Activated T-cell treated with anti-CD3 and anti-CD28 coated beads, Interleukin-2, amount 50 U/mL, for 24 hours (primary cell): ENCODE data around the gene C17orf67.

ENCODE experiments used
- DNase-seq: peaks from one replicate; pipeline ENCODE4 v3.0.0-alpha.2; 2020
- H3K27ac Mint-ChIP-seq: 2 replicates; pipeline ENCODE4 v1.8.0; 2020; ENCODE audit warnings: mild to moderate bottlenecking, mixed read lengths
- H3K27me3 Mint-ChIP-seq: 2 replicates; pipeline ENCODE4 v1.8.0; 2020; ENCODE audit warnings: mixed read lengths
- H3K36me3 Mint-ChIP-seq: 2 replicates; pipeline ENCODE4 v1.8.0; 2020; ENCODE audit warnings: low read depth, mixed read lengths
- H3K4me1 Mint-ChIP-seq: 2 replicates; pipeline ENCODE4 v1.8.0; 2020; ENCODE audit warnings: low read depth, mixed read lengths
- H3K4me3 Mint-ChIP-seq: 2 replicates; pipeline ENCODE4 v1.8.0; 2020; ENCODE audit warnings: mild to moderate bottlenecking, moderate library complexity, mixed read lengths
- H3K9me3 Mint-ChIP-seq: 2 replicates; pipeline ENCODE4 v1.8.0; 2020; ENCODE audit warnings: mixed read lengths

C17orf67 gene

GRCh38 chr17:56849131-56849530 is 15.4 kb upstream of the C17orf67 start:
- Mint-ChIP-seq H3K27ac (no peak overlapping the region), H3K36me3 (peaks cover 86% of the 10 kb centered on the region), H3K4me3 (no peak overlapping the region), H3K4me1 (peaks cover 2% of the 10 kb centered on the region), H3K9me3 (no peaks in the 10 kb centered on the region), H3K27me3 (no peaks in the 10 kb centered on the region)
- DNase-seq = no peak

DNA sequence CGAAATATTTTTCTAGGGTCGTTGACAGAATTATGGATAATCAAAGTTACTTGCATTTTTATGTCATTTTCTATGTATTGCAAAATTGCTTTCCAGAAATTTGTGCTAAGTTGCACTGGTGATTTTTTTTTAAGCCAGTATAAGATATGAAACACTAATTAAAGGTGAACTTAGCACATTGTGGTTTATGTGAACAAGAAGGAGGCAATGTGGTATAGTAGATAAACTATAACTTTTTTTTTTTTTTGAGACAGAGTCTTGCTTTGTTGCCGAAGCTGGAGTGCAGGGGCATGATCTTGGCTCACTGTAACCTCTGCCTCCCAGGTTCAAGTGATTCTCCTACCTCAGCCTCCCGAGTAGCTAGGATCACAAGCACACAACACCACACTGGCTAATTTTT is 13.4 kb upstream of the C17orf67 start:
- Mint-ChIP-seq H3K4me1 (peaks cover 2% of the 10 kb centered on the region), H3K27me3 (no peaks in the 10 kb centered on the region), H3K27ac (no peak overlapping the region), H3K36me3 (peaks cover 83% of the 10 kb centered on the region), H3K4me3 (no peak overlapping the region), H3K9me3 (no peaks in the 10 kb centered on the region)
- no peak for DNase-seq

GRCh38 chr17:56845934-56846333 is 12.2 kb upstream of the C17orf67 start:
- DNase-seq = no peak
- H3K27me3 Mint-ChIP-seq = no peaks in the 10 kb centered on the region

DNA sequence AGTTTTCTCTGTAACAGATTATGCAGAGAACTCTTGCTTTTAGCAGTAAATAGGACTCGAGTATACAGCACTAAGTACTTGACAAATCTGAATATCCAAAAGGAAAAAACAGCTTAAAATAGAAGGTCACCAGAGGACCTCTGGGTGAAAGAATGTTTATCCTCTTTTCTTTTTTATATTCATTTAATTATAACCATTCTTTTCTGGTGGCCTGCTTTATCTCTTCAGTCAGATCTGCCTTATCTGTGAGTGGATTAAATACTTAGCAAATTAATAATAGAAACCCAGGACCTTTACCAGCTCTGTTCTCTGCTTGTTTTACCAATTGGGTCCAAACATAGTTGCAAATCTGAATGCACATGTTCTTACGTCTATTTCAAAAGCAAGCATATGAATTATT is 8.9 kb upstream of the C17orf67 start:
- H3K9me3 Mint-ChIP-seq = no peaks in the 10 kb centered on the region
- no peaks in the 10 kb centered on the region for H3K27me3 Mint-ChIP-seq
- H3K4me1 Mint-ChIP-seq = peaks cover 22% of the 10 kb centered on the region
- DNase-seq = no peak
- H3K27ac Mint-ChIP-seq = no peak overlapping the region
- H3K4me3 Mint-ChIP-seq = no peak overlapping the region
- peaks cover 76% of the 10 kb centered on the region for H3K36me3 Mint-ChIP-seq

More at GRCh38 chr17:56845934-56846333, 12.2 kb upstream of the C17orf67 start:
- peaks cover 79% of the 10 kb centered on the region for H3K36me3 Mint-ChIP-seq
- no peaks in the 10 kb centered on the region for H3K9me3 Mint-ChIP-seq
- H3K4me1 Mint-ChIP-seq = peaks cover 2% of the 10 kb centered on the region
- no peak overlapping the region for H3K27ac Mint-ChIP-seq
- no peak overlapping the region for H3K4me3 Mint-ChIP-seq

DNA sequence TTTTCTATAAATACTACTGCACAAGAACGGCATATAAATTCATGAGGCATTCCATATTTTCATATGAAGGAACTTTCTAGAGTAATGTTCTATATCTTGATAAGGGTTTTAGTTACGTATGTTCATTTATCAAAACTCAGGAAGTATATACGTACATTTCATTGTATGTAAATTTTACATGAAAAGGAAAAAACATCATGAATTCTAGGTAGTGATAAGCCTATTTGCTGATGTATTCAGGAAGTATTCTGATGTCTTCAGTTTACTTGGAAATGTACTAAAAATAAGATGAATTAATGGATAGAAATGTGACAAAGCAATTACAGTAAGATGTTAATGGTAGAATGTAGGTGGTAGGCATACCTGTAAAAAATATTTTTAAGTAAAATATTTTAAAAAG is 5.0 kb upstream of the C17orf67 start:
- no peaks in the 10 kb centered on the region for H3K9me3 Mint-ChIP-seq

GRCh38 chr17:56835264-56835585 is 1.5 kb upstream of the C17orf67 start:
- Mint-ChIP-seq H3K27ac (peak overlapping the region; percentile 95), H3K27me3 (no peaks in the 10 kb centered on the region), H3K4me1 (peaks cover 67% of the 10 kb centered on the region), H3K36me3 (peaks cover 76% of the 10 kb centered on the region), H3K4me3 (peak overlapping the region; percentile 93), H3K9me3 (no peaks in the 10 kb centered on the region)
- no peak for DNase-seq

More for the DNA sequence above, 5.0 kb upstream of the C17orf67 start:
- Mint-ChIP-seq H3K27ac (peak overlapping the region; percentile 37), H3K4me1 (peaks cover 46% of the 10 kb centered on the region), H3K4me3 (peak overlapping the region; percentile 42), H3K36me3 (peaks cover 75% of the 10 kb centered on the region), H3K27me3 (no peaks in the 10 kb centered on the region)
- no peak for DNase-seq

- Mint-ChIP-seq H3K27ac (peak overlapping the region; percentile 95), H3K9me3 (no peaks in the 10 kb centered on the region), H3K4me3 (peak overlapping the region; percentile 93), H3K4me1 (peaks cover 67% of the 10 kb centered on the region), H3K27me3 (no peaks in the 10 kb centered on the region), H3K36me3 (peaks cover 79% of the 10 kb centered on the region)
- peak; percentile 81 for DNase-seq
Observed at GRCh38 chr17:56834380-56835263, 902 bp upstream of the C17orf67 start.

DNA sequence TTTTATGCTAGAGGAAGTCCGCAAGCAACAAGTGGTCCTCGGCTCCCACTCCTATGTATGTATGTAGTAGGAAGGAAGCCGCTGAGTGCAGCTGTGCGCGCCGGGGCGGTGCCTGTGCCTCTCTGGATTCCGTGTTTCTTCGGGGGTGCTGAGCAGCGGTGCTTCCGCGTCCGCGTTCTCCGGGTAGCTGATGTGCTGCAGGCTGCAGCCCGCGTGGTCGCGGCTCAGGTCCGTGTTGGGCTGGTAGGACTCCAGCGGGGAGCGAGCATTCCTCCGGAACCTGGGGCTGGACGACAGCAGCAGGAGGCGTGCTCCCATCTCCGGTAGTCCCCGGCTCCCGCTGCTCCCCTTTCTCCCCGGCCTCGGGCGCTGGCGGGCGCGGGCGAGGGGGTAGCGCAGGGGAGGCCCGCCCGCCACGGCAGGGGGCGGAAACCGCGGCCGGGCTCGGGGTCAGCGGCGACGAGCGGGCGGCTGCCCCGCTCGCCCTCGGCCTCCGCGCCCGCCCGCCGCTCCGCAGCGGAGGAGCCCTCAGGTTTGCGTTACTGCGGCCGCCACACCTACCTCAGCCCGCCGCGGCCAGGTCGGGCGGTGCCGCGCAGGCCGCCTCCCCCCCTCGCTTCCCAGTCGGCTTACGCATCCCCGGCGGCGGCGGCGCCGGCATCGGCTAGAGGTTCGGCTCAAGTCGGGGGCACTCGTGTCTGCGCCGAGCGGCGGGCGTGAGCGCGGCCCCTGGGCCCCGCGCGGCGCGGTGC is 487 bp downstream of the C17orf67 start:
- peak overlapping the region; percentile 91 for H3K27ac Mint-ChIP-seq
- no peaks in the 10 kb centered on the region for H3K9me3 Mint-ChIP-seq
- peaks cover 63% of the 10 kb centered on the region for H3K4me1 Mint-ChIP-seq
- H3K36me3 Mint-ChIP-seq = peaks cover 78% of the 10 kb centered on the region
- peak; percentile 78 for DNase-seq
- peak overlapping the region; percentile 93 for H3K4me3 Mint-ChIP-seq
- H3K27me3 Mint-ChIP-seq = no peaks in the 10 kb centered on the region

DNA sequence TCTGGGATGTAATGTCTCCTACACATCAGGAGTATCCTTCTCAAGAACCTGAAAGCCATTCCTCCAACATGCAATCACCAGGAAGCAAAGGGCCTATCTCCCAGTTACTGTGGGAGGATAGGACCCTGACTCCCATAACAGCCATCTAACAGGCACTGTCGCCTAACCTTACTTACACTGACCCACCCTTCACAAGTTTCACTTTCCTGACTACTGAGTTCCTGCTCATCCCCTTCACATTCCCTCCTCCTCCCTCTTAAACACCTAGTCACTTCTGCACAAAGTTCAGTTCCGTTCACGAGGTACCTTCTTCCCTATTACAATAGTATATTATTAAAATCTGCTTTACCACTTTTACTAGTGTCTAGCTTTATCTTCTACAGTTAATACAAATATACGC is 1.3 kb downstream of the C17orf67 start:
- DNase-seq = no peak
- no peaks in the 10 kb centered on the region for H3K27me3 Mint-ChIP-seq
- no peaks in the 10 kb centered on the region for H3K9me3 Mint-ChIP-seq
- H3K36me3 Mint-ChIP-seq = peaks cover 70% of the 10 kb centered on the region
- H3K4me3 Mint-ChIP-seq = peak overlapping the region; percentile 83
- peaks cover 56% of the 10 kb centered on the region for H3K4me1 Mint-ChIP-seq
- peak overlapping the region; percentile 72 for H3K27ac Mint-ChIP-seq

DNA sequence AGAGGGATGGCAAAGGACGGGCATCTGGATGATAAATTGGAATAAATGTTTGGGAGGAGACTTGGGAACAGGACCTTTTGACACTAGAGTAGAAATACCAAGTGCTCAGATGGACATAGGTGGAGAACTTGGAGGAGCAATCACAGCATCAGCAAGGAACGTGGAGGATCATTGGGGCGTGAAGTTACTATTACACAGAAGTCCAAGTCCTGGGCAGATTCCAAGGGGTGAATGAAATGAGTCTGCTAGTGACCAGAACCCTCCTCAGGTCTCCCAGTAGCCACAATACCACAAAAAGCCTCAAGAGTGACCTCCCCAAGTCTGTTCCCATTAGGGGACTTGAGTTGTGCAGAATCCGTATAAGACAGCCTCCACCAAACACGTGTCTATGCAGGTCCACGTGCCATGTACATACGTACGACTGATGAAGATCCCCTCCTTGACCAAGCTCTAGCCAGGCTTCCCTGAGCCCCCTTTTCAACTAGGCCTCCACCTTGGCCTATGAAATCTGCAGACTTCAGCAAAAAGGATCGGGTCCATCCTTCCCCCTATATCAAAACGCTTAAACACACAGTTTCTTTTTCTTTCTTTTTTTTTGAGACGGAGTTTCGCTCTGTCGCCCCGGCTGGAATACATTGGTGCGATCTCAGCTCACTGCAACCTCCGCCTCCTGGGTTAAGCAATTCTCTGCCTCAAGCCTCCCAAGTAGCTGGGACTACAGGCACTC is 2.2 kb downstream of the C17orf67 start:
- H3K4me3 Mint-ChIP-seq = peak overlapping the region; percentile 83
- no peaks in the 10 kb centered on the region for H3K27me3 Mint-ChIP-seq
- no peaks in the 10 kb centered on the region for H3K9me3 Mint-ChIP-seq
- H3K27ac Mint-ChIP-seq = peak overlapping the region; percentile 31
- peaks cover 61% of the 10 kb centered on the region for H3K36me3 Mint-ChIP-seq
- peaks cover 49% of the 10 kb centered on the region for H3K4me1 Mint-ChIP-seq
- DNase-seq = no peak

- H3K9me3 Mint-ChIP-seq = no peaks in the 10 kb centered on the region
- peaks cover 56% of the 10 kb centered on the region for H3K36me3 Mint-ChIP-seq
- H3K27me3 Mint-ChIP-seq = no peaks in the 10 kb centered on the region
- peaks cover 44% of the 10 kb centered on the region for H3K4me1 Mint-ChIP-seq
- no peak for DNase-seq
- no peak overlapping the region for H3K4me3 Mint-ChIP-seq
- H3K27ac Mint-ChIP-seq = peak overlapping the region; percentile 31
Observed at GRCh38 chr17:56830726-56831368, 2.9 kb downstream of the C17orf67 start.

DNA sequence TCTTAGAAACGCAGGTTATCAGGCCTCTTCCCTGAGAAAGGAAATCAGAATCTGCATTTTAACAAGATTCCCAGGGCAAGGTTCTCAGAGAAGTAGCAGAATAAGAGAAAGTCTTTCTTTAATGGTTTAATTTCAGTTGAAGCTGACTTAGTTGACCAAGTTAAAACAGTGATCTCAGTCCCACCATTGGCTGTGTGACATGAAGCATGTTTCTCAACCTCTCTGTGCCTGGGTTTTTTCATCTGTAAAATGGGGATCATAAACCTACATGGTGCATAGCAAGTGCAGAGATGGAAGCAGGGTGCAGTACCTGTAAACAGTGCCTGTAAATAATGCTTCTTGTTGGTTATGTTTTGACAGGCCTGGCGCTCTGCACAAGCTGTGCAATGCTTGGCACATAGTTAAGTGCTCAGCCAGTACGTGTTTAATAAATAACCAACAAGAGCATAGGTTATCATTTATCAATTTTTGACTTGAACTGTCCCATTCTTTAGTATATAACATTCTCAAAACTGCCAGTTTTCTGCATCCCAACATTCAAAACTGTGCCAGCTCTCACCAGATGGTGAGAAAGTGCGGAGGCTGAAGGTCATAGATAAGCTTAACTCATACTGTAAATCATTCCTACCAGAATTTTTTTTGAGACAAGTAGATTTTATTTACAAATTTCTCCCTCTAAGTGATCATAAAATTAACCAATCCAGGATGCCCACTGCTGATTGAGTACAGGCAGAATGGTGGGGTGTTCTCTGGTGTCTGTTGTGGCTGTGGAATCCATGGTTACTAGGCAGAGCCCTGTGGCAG is 6.9 kb downstream of the C17orf67 start:
- H3K9me3 Mint-ChIP-seq = no peaks in the 10 kb centered on the region
- no peak overlapping the region for H3K4me3 Mint-ChIP-seq
- peak overlapping the region; percentile 11 for H3K27ac Mint-ChIP-seq
- DNase-seq = no peak
- H3K27me3 Mint-ChIP-seq = no peaks in the 10 kb centered on the region
- H3K36me3 Mint-ChIP-seq = peaks cover 29% of the 10 kb centered on the region
- peaks cover 32% of the 10 kb centered on the region for H3K4me1 Mint-ChIP-seq

DNA sequence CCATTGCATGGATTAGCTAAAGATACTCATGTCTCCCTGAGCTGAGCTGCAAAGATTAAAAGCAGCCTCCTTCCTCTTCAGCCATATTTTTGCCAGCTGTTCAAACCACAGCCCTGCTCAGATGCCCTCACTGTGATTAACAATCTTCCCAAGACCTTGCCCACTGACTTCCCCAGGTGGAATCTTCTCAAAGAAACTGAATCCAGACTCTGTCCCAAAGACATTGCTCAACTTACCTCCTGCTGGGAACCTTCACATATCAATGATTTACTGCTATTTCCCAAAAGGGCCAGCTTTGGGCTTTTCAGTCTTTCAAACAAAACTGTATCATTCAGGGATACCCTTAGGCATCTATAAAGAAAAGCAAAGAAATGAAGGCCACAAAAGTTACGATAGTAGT is 9.2 kb downstream of the C17orf67 start:
- H3K27me3 Mint-ChIP-seq = no peaks in the 10 kb centered on the region
- no peaks in the 10 kb centered on the region for H3K9me3 Mint-ChIP-seq
- peaks cover 10% of the 10 kb centered on the region for H3K36me3 Mint-ChIP-seq
- H3K27ac Mint-ChIP-seq = no peak overlapping the region
- peaks cover 27% of the 10 kb centered on the region for H3K4me1 Mint-ChIP-seq
- no peak for DNase-seq
- H3K4me3 Mint-ChIP-seq = no peak overlapping the region
